Activated CD4-positive, alpha-beta T cell treated with anti-CD3 and anti-CD28 coated beads, Interleukin-2, amount 50 U/mL, for 24 hours (primary cell): ENCODE data around the gene SERPINE1.
A peak's percentile ranks its signal among the peaks of the same experiment; 100 is the strongest.

Experiments
- DNase-seq, 2 donors: peaks; one replicate each; pipeline ENCODE4 v3.0.0-alpha.2; 2020; ENCODE audit warnings: low read depth in 1 of 2, low spot score in 1 of 2

SERPINE1 gene

DNA sequence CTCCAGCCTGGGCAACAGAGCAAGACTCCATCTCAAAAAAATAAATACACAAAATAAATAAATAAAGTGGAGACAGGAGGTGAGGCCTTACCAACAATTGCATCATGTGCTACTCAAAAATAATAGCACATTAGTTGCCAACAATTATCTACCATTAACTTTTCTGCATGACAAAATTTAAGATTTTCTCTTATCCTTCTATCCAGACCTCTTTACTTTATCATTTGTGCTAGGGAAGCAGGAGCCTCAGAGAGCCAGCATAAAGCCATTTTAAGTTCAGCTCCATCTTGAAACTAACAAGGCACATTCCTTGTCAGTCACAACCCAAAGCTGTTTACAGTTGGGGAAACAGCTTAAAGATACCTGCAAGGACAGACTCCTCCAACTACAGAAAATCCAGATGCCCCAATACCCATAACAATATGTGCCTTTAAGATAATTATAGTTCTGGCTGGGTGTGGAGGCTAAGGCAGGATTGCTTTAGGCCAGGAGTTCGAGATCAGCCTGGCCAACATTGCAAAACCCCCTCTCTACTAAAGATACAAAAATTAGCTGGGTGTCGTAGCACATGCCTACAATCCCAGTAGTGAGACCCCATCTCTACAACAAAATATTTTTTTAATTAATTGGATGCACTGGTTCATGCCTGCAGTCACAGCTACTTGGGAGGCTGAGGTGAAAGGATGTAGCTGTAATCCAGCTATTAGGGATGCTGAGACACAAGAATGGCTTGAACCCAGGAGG lies 25.2 kb downstream of the SERPINE1 start:
- no peak for DNase-seq

DNA sequence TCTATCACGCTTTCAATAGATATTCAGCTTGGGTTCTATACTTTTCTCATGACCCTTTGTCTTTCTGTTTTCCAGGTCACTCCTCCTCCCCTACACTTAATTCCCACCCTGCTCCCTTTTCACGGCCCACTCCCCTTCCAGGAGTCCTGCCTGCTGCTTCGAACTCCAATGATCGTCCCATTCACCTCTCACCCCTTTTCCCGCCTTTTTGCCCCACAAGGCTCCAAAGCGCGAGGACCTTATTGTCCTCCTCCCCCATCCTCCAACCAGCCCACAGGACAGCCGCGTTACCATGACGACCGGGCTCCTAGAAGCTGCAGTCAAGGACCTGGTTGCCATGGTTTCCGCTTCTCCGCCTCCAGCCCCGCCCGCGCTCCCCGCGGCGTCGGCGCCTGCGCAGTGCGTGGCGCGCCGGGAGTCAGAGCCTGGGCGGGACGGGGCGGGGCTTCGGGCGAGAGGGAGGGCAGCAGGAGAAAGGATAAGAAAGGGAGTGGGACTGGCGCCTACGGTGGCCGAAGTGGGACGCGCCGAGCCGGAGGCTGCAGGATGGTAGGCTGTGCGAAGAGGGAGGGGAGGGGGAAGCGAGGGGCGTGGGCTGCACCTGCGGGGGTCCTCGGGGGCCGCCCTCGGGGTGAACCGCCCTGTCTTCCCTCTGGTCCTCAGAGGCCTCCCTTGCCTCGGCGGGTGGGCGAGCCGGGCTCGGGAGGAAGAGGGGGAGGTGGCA lies 27.2 kb downstream of the SERPINE1 start, which contains the start of gene AP1S1:
Gene AP1S1 (plus strand): TSS at position 508 of the 724 bp plus-strand sequence. CDS start 39 bp downstream, at position 547.
- peak; percentile 83 to 89 for DNase-seq

DNA sequence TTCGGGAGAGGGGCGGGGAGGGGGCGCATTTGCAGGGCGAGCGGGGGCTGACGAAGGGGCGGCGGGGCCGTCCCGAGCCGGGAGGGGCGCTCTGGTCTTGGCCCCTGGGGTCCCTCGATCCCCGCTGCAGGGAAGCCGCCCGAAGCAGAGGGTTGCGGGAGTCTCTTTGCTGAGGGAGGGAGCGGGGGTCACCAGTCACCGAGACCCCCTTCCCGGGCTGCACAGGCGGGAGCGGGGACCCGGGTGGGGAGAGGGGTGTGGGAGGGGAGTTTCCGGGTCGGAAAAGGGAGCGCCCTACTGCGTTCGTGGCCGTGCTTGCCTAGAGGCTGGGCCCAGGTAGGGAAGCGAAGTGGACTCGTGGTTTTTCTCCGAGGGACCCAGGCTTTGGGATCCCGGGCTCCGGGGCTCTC lies 27.8 kb downstream of the SERPINE1 start:
- DNase-seq: no peak

DNA sequence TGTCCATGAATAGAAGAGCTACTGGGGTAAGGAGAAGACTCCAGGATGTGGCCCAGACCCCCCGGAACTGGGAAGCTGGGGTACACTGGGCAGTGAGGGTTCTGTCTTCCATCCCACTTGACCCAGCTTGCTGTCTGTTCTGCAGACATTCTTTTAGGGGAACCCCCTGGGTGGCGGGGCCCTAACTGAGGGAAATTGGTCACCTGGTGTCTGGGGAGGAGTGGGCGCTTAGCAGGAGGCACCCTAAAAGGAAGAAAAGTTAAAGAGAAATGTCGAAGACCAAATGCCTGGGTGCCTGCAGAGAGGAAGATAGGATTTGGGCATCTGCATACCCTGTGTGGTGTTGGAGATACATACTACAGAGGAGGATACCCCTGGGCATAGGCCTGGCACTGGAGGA lies 28.4 kb downstream of the SERPINE1 start:
- no peak for DNase-seq

DNA sequence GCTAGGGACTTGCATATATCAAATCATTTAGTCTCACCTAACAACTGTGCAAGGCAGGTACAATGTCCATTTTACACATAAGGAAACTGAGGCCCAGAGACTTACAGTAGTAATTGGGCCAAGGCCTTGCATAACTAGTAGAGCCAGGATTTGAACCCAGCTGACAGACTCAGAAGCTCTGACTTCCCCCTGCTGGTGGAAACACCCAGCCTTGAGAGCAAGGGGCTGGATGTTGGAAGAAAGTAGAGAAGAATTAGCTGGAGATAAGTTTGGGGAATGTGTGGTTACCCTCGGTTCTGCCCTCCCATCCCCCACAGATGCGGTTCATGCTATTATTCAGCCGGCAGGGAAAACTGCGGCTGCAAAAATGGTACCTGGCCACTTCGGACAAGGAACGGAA lies 29.4 kb downstream of the SERPINE1 start:
- no peak for DNase-seq

DNA sequence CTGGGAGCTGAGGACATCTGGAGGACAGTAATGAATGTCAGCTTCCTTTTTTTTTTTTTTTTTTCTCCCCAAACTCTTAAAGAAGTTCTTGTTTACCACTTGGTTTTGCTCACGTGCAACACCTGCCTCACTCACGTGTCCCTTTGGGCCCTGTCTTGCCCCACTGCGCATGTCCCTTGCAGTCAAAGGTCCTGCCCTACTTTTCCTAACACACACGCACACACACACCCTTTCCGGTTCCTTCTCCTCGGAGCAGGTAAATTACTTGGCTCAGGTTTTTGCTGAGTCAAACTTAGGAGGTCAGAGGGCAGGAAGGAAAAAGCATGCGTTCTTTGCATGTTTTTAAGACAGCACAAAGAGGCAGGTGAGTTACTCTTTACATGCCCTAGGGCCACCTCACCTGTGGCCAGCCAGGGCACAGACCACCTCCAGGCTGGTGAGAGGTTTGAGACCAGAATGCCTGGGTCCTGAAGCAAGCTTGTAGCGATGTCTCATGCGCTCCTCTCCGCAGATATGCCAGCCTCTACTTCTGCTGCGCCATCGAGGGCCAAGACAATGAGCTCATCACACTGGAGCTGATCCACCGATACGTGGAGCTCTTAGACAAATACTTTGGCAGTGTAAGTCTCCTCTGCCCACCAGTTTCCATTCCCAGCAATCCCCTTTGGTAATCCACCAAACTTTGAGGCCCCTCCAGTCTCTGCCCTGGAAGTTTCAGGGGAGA lies 30.1 kb downstream of the SERPINE1 start:
- no peak for DNase-seq

DNA sequence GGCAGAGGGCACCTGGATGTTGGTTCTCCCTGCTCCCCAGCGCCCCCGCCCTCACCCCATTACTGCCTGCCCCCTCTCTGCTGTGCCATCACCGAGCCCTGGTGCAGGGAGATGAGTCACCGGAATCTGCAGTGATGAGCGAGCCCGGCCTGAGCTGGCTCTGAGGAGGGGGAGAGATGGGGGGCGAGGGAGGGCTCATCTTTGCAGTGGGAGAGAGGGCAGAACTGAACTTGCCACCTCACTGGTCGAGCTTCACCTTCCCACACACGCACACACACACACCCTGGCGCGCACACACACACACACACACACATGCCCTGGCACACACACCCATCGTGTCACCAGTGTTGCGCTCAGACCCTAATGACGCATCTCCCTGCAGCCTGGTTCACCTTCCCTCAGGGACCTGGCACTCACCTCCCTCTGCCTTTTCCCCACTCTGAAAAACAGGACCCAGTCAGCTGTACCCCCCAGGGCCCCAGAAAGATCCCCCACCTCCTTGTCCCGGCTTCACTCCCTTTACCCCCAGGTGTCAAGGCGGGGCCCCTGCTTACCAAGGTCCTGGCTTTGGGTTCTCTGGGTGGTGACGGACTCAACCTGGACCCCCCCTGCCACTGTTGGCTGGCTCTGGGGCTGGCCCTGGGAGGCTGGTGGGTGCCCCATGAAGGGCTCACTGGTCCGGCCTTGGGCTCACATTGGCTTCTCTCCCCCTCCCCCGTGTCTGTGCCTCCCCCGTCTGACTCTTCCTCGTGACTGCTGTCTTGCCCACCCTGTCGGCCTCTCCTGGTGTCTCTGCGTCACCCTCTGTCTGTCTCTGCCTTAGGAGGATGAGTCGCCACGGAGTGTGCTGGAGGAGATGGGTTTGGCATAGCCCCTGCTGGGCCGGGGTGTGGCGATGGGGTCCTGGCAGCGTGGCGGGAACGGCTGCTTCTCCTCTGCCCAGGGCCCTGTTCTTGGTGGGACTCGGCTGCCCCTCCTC lies 33.1 kb downstream of the SERPINE1 start:
- no peak for DNase-seq

DNA sequence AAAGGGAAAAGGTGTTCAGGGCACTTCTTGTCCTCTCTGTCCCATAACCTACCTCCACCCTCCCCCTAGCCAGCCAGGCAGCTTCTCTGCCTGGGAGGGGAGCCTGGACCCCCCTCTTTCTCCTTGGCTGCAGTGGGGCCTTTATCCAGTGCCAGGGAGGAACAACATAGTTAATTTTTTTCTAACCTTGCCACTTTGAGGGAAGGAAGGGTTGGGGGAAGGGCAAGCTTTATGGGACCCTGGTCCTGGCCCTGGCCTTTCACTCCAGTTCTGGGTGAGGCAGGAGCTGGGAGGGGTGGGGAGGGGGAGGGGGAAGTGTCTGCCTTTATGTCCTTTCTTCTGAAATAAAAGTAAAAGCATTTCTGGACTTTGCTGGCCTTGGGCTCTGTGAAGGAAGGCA lies 34.0 kb downstream of the SERPINE1 start:
- no peak for DNase-seq

DNA sequence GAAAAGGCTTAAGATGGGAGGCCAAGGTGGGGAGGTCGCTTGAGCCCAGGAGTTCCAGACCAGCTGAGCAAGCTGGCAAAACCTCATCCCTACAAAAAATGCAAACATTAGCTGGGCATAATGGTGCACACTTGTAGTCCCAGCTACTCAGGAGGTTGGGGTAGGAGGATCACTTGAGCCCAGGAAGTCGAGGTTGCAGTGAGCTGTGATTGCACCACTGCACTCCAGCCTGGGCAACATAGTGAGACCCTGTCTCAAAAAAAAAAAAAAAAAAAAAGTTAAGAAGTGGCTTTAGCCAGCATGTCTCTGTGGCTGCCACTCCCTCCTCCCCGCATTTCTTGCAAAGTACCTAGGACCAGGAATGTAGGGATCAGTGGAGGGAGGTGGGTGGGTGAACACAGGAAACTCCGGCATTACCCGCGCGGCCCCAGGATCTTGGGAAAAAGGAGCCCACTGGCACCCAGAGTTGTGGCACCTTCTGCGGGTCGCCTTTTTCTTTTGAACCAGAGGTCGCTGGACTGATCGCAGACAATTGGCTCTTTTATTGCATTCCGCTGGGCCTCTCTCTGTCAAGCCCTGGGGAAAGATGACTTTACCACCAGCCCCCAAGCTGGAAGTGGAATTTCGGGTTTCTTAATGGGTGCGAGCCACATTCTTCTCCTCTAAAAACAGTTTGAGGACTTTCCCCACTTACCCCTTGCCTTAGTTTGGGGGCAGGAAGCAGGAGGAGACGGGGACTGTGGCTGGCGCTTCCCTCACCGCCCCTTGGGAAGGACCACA lies 35.0 kb downstream of the SERPINE1 start:
- DNase-seq: no peak

DNA sequence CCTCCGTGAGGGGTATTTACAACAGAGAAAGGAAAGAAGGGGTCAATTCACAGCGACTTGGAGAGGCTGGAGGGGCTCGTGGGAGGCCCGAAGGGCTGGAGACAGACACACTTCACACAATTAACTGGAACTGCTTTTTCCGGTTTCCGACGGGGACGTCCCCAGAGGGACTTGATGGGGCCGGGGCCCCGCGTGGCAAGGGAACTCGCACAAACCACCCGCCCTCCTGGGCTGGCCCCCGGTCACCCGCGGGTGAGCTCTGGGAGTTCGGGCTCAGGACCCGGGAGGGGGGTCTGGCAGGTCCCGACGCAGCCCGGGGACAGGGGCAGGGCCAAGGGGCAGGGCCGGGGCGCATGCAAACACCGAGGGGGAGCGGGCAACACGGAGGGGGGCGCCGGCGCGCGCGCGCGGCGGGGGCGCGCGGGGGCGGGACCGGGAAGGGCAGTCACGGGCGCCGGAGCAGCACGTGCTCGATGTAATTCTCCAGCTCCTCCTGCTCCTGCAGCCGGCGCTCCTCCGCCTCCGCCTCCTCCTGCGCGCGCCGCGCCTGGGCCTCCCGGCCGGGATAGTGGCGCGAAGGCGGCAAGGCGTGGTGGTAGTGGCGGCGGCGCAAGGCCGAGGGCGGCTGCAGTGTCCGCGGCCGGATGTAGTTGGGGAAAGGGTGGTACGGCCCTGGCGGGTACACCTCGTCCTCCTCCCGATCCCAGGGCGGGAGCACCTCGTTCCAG lies 35.8 kb downstream of the SERPINE1 start:
- no peak for DNase-seq

DNA sequence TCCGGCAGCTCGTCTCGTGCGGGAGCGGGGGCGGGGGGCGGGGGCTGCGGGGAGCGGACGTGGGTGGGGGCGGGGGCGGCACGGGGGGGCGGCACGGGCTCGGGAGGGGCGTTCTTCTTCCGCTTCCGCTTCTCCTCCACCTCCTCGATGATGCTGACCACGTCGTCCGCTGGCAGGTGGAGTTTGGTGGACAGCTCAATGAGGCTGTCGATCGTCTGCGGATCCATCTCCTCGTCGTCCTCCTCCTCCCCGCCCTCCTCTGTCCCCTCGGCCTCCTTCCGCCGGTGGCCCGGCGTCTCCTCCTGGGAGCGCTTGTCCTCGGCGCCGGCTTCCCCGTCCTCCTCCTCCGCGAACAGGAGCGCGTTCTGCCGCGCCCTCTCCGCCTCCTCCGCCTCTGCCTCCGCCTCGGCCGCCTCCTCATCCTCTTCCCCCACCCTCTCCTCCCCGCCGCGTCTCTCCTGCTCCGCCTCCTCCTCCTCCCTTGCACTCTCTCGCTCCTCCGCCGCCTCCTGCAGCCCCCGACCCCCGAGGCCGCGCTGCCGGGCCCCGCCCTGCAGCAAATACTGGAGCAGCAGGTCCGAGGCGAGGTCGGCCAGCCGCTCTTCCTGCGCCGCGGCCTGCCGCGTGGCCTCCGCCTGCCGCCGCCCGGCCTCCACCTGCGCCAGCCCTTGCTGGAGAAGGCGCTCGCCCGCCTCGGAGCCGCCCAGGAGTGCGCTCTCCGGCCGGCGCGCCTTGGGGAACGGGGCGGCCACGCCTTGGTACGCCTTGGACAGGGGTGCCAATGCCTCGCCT lies 36.6 kb downstream of the SERPINE1 start:
- no peak for DNase-seq

DNA sequence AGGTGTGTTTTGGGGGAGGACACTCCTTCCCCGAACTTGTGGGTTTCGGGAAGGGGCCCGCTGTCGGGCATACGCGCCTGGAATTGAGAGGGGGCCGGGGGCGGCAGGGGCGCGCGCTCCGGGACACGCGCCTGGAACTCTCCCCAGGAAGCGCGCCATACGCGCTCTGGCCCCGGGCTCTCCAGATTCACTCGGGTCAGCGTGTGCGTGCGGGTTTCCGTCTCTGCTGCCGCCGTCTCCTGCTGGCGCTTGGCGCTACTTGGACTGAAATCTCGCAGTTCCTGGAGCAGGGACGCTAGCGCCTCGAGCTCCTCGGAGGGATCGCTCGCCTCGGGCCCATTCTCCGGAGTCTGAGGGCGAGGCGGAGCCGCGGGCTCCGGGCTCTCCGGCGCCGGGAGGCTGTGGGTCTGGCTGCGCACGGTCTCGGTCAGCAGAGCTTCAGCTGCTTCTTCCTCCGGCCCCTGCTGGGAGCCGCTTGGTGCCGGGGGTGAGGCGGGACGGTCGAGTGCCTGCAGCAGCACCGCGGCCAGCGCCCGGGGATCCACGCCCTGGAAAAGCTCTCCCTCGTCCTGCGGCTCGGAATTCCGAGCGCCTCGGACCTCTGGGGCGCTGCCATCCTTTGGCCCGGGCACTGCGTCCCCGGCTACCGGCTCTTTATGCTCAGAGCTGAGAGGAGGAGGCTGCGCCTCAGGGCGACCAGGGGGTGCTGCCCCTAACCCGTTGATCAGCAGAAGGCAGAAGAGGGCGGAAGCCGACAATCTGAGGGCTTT lies 37.4 kb downstream of the SERPINE1 start:
- no peak for DNase-seq

DNA sequence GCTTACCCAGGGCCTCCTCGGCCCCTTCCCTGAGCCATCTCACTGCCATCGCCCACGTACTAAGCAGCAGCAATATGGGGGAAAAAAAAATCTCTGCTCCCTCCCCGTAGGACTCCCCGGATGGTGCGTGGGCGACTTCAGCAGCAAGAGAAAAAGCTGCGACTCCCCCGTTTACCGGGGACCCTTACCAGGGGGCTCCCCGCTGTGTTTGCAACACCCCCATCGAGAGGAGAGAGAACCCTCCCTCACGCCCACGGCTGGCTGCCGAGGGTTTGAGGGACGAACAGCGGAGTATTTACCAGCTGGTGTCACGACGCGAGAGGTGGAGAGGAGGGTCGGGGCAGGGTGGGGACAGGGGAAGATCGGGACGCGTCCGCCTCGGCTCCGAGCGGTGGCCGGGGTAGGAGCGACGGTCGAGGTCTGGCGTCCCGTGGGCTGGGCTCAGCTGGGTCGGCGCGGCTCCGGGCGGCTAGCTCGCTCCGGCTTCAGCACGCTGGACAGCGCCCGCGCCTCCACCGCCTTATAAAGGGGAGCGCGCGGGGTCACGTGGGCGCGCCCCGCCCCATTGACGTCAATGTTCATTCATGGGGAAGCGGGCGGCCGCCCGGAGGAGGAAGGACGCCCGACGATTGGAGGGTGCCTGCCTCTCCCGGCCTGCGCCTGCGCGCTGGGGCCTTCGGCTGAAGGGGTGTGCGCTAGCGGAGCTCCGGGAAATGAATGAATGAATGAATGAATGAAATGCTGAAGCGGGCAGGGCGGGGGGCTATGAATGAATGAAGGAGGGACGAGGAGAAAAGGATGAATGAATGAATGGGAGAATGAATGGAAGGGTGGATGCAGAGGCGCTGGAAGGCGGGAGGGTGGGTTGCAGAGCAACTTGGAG lies 38.4 kb downstream of the SERPINE1 start, which contains the start of gene VGF:
Gene VGF (minus strand): TSS at position 495 of the 883 bp plus-strand sequence. CDS start 726 bp downstream, outside the sequence.
- DNase-seq: peak; percentile 76 to 88

DNA sequence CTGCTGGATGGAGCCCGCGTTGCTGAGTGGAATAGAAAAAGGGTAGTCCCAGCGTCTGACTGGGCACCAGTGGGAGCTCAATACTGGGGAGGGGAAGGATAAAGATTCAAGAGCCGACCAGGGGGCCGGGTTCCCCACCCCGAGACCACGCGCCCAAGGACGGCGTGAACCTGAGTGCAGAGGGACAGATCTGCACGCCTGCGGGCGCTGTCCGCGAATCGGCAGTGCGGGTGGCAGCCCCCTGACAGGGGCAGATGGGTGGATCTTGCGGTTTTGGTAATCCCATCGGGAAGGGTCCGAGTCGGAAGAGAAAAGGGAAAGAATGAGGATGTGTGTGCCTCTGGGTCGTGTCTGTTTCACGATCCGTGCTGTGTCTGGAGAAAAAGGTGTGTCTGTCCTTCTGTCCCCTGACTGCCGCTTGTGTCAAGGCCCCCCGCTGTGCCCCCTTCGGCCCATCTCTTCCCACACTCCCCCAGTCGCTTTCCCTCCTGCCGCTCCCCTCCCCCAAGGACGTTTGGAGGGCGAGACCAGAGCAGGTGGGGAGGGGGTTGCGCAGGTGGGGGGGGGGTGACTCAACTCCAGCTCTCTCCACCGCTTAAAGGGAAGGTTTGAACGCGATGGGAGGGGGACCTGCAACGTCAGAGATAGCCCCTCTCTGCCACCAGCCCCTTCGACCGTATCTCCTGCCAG lies 39.2 kb downstream of the SERPINE1 start:
- no peak for DNase-seq

DNA sequence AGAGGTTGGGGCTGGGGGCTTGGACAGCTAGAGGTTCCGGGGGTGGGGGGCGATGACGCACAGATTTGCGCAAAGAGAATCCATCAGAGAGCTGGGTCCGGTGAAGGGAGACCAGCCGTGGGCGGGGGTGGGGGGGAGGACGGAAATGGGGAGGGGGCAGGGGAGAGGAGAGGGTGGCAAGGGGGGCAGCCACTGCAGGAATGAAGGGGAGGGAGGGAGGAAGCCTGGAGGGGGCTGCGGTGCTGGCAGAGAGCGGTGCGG lies 39.7 kb downstream of the SERPINE1 start:
- DNase-seq: no peak

DNA sequence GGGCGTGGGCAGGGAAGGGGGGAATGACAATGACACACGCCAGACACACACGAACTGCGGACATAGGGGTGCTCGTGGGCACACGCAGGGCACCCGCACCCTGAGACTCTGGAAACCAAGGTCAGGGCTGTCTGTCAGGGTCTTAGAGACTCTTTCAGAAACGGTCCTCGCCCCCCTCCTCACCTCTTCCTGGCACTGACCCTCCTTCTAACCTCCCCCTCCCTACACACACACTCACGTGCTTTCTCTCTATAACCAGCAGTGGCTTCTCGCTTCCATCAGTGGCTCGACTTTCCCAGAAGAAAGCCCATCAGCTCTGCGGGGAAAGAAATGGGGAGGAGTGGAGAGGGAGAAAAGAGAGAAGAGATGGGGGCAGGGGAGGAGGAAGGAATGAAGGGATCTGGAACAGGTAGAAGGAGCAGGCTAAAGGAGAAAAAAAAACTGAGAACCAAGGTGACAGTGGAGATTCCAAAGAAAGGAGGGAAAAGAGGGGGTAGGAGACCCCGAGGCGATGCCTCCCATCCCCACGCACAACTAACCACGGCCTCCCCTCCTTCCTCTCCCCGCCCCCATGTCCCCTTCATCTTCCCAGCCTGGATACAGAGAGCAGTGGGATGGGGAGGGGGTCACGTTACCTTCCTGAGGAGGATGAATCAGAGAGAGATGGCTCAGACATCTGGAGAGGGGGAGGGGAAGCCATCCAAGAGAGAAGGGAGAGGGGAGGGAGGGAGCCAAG lies 40.2 kb downstream of the SERPINE1 start:
- no peak for DNase-seq
